Measurements from ENCODE around the gene RABL3.

DNA sequence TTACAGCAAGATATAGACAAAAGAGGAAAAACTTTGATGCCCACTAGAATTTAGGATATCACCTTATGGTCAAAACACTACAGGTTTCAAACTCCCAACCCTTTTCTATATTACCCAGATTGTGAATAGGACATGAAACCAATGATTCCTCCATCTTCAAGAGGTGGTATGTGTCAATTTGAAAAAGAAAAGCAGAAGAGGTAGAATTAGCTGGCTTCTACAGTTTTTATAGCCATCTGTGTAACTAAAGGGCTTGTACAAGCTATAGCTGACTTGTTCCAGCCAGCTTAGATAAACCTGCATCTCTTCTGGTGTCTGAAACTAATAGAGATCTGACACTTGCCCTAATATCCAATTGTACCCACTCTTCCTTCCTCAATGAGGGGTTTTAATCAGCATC lies 35.4 kb downstream of the RABL3 start:
- TF ChIP-seq TOX (CRISPR knock-in tag; IDR thresholded peaks at IDR 0.05; ENCODE audit: borderline replicate concordance) (no peak), ZFP30 (CRISPR knock-in tag; IDR thresholded peaks at IDR 0.05) (no peak), ESRRG (CRISPR knock-in tag; IDR thresholded peaks at IDR 0.05) (no peak)

All from SK-N-SH treated with all-trans-retinoic acid at 6 μM for 48 hours (cell line).